HepG2 (cell line): ENCODE measurements around the gene ANO1. TPM values are rescaled to one million over a fixed set of nuclear protein-coding genes. Genes with fewer than 3 reads are reported as not detected.

ENCODE experiments used
- ATAC-seq: fragments of 200-7000 bp; cut with Tn5 transposase; 3 replicates; pipeline ENCODE4 v1.9.1; 2020; ENCODE audit warnings: mild to moderate bottlenecking, moderate library complexity
- BruUV-seq: library from RNA; stranded (reverse); fragments of 400-500 nt; replicated peaks from 2 replicates; lab custom pipeline; 2021; lab: Mats Ljungman, UMichigan
- CTCF ChIA-PET: fragments of 300-600 bp; formaldehyde crosslinking; extraction: SDS; loops from one replicate; lab custom pipeline; 2021; ENCODE audit warnings: low total read pairs, inconsistent platforms, low intra/inter-chr PET ratio; lab: Yijun Ruan, JAX
- POLR2A ChIA-PET: fragments of 350-600 bp; sonication (Branson Sonifier 250); formaldehyde crosslinking; loops from one replicate; lab custom pipeline; 2020; ENCODE audit warnings: antibody characterized with exemption, inconsistent platforms; lab: Yijun Ruan, JAX
- DNase-seq: peaks from one replicate; pipeline ENCODE4 v3.0.0-alpha.2; 2015; ENCODE audit warnings: low spot score
- FAIRE-seq: peaks from 3 replicates; lab custom pipeline; 2011; peaks lifted over from hg19 to GRCh38; lab: Jason Lieb, UNC
- H2AFZ ChIP-seq: one replicate; pipeline ENCODE4 v1.6.1; 2011; ENCODE audit warnings: low read length, inconsistent platforms
- H3K27ac ChIP-seq: fragments of 300-600 bp; 3 replicates; pipeline ENCODE4 v1.8.0; 2011; ENCODE audit warnings: mixed run types, mild to moderate bottlenecking, mixed read lengths, low read length, inconsistent platforms; ENCODE audit not compliant: insufficient read depth; ENCODE audit errors: extremely low read length
- H3K27me3 ChIP-seq, 2 experiments: fragments of 200-600 bp in 1 of 2; 2 replicates in 1 of 2; 3 replicates in 1 of 2; pipeline versions ENCODE4 v1.6.0 to v1.8.0; 2011; ENCODE audit warnings: low read length in 2 of 2, mild to moderate bottlenecking in 2 of 2, moderate library complexity in 2 of 2, inconsistent platforms in 1 of 2; ENCODE audit not compliant: insufficient read depth in 2 of 2, control insufficient read depth in 1 of 2
- H3K36me3 ChIP-seq, 2 experiments: fragments of 200-600 bp in 1 of 2; replicated peaks in 1 of 2; 2 replicates in 1 of 2; 3 replicates in 1 of 2; pipeline versions ENCODE4 v1.5.1 to v1.8.0; 2011; ENCODE audit warnings: low read length in 2 of 2, inconsistent platforms in 1 of 2; ENCODE audit not compliant: insufficient read depth in 2 of 2, control insufficient read depth in 1 of 2
- H3K4me1 ChIP-seq: 2 replicates; pipeline ENCODE4 v1.5.1; 2012; ENCODE audit warnings: low read length, inconsistent platforms; ENCODE audit not compliant: insufficient read depth
- H3K4me2 ChIP-seq: 2 replicates; pipeline ENCODE4 v1.6.0; 2011; ENCODE audit warnings: low read depth, low read length, inconsistent platforms
- H3K4me3 ChIP-seq, 3 experiments: fragments of 200-600 bp in 1 of 3; sonication (generic), shearing (Covaris generic) in 1 of 3; replicated peaks in 1 of 3; 2 replicates each; pipeline ENCODE4 v1.5.1; 2011 to 2016; ENCODE audit warnings: low read length in 3 of 3, inconsistent platforms in 2 of 3, low read depth in 2 of 3, mild to moderate bottlenecking in 2 of 3, control low read depth in 1 of 3, mixed read lengths in 1 of 3; ENCODE audit not compliant: insufficient read depth in 1 of 3
- H3K79me2 ChIP-seq: one replicate; pipeline ENCODE4 v1.6.1; 2011; ENCODE audit warnings: low read length, inconsistent platforms; ENCODE audit not compliant: insufficient read depth
- H3K9ac ChIP-seq: 2 replicates; pipeline ENCODE4 v1.6.0; 2011; ENCODE audit warnings: mild to moderate bottlenecking, low read depth, low read length, inconsistent platforms; ENCODE audit not compliant: insufficient read depth
- H3K9me3 ChIP-seq: 2 replicates; pipeline ENCODE4 v1.5.1; 2012; ENCODE audit warnings: mild to moderate bottlenecking, low read length
- H4K20me1 ChIP-seq: 2 replicates; pipeline ENCODE4 v1.6.0; 2011; ENCODE audit warnings: inconsistent platforms, mild to moderate bottlenecking, low read length, moderate library complexity; ENCODE audit not compliant: insufficient read depth
- ARID4A ChIP-seq: sonication (generic); formaldehyde crosslinking; IDR thresholded peaks from 2 replicates; pipeline ENCODE4 v1.5.0; 2020; ENCODE audit warnings: mild to moderate bottlenecking, missing genetic modification reagents, borderline replicate concordance
- BHLHE40 ChIP-seq: IDR thresholded peaks from 2 replicates; pipeline ENCODE4 v1.6.1; 2011; ENCODE audit warnings: low read length, improper control_type of control experiment
- MXD1 ChIP-seq: sonication (generic); formaldehyde crosslinking; IDR thresholded peaks from 2 replicates; pipeline ENCODE4 v1.4.0; 2020; ENCODE audit warnings: mild to moderate bottlenecking, missing genetic modification reagents
- PHF21A ChIP-seq: sonication (generic); formaldehyde crosslinking; IDR thresholded peaks from 2 replicates; pipeline ENCODE4 v1.5.0; 2020; ENCODE audit warnings: mild to moderate bottlenecking, missing genetic modification reagents
- PHF8 ChIP-seq: sonication (generic); formaldehyde crosslinking; IDR thresholded peaks from 2 replicates; pipeline ENCODE4 v1.5.0; 2020; ENCODE audit warnings: missing genetic modification reagents
- SOX13 ChIP-seq, 3 experiments: fragments of 450-650 bp in 1 of 3; sonication (generic) in 1 of 3; formaldehyde crosslinking in 1 of 3; IDR thresholded peaks in 2 of 3; conservative IDR thresholded peaks in 1 of 3; 2 replicates each; pipeline versions ENCODE4 v1.5.0 to v1.6.1; 2016 to 2020; ENCODE audit warnings: antibody characterized with exemption in 1 of 3, mild to moderate bottlenecking in 1 of 3, missing compliant biosample characterization in 1 of 3, missing genetic modification reagents in 1 of 3, moderate library complexity in 1 of 3
- ZBTB34 ChIP-seq: sonication (generic); formaldehyde crosslinking; IDR thresholded peaks from 2 replicates; pipeline ENCODE4 v1.8.0; 2022; ENCODE audit warnings: mild to moderate bottlenecking, missing genetic modification reagents
- ZNF274 ChIP-seq: sonication (generic); formaldehyde crosslinking; IDR thresholded peaks from 2 replicates; pipeline ENCODE4 v1.5.1; 2020; ENCODE audit warnings: mild to moderate bottlenecking, missing genetic modification reagents
- WGBS: methylation state at CpG from one replicate; pipeline ENCODE4 v1.1.6; 2017; ENCODE audit warnings: low lambda C conversion rate; 5-methylcytosine and 5-hydroxymethylcytosine counted together
- in situ Hi-C: cut with HindIII; loops from 2 replicates; pipeline ENCODE4 v1.10.0; 2017; ENCODE audit warnings: low pct_unique_long_range_greater_than_20kb; ENCODE audit not compliant: extremely low pct_ligation_motif_present
- intact Hi-C: fragments of 100-400 bp; cut with micrococcal nuclease; formaldehyde crosslinking; loops from one replicate; pipeline ENCODE4 v1.10.0; 2022; ENCODE audit not compliant: unreplicated experiment
- polyA plus RNA-seq, 8 experiments: library from polyadenylated mRNA; depleted of rRNA in 3 of 8; stranded (reverse) in 7 of 8; unstranded in 1 of 8; fragments of >200 nt; fragmentation: Illumina TruSeq in 4 of 8; extraction: Trizol in 4 of 8; gene quantifications; 2 replicates each; pipeline versions ENCODE4 v1.2.1 to v1.2.3, GENCODE V29; 2011 to 2016; ENCODE audit warnings: low read depth in 4 of 8, missing spikeins in 1 of 8, mixed read lengths in 1 of 8; ENCODE audit not compliant: insufficient read depth in 1 of 8
- total RNA-seq, 5 experiments: library from RNA; depleted of rRNA; stranded (reverse); fragments of >200 nt; fragmentation: Illumina TruSeq; extraction: Trizol; gene quantifications; 2 replicates each; pipeline ENCODE4 v1.2.3, GENCODE V29; 2016; ENCODE audit warnings: low read depth in 1 of 5

ANO1 gene
- total and polyA plus RNA-seq, 2 of the 13 experiments (the other 11 are each of a cell fraction or from before 2014, with no cell fraction given) = not detected

GRCh38 chr11:70164705-70165104 is 86.6 kb downstream of the ANO1 start:
- Histone ChIP-seq H3K27me3 (peaks cover 7 to 55% of the 10 kb centered on the region in 2 experiments), H3K4me1 (no peaks in the 10 kb centered on the region), H2AFZ (no peak overlapping the region), H3K4me3 (no peak overlapping the region), H3K79me2 (no peaks in the 10 kb centered on the region), H3K27ac (no peak overlapping the region), H3K9me3 (no peaks in the 10 kb centered on the region), H4K20me1 (0 out of 2 replicates have a peak, but pooled peaks cover 3% of the 10 kb centered on the region), H3K36me3 (no peaks in the 10 kb centered on the region), H3K4me2 (no peak overlapping the region), H3K9ac (no peak overlapping the region)
- in situ Hi-C loops (no loop called here), intact Hi-C loops (no loop called here)
- BruUV-seq = no TSS peak
- FAIRE-seq = no peak
- ATAC-seq = no peak
- TF ChIP-seq ARID4A (CRISPR knock-in tag) = no peak
- TF ChIP-seq ZBTB34 (CRISPR knock-in tag) = no peak
- no peak for TF ChIP-seq PHF21A (CRISPR knock-in tag)
- no peak for TF ChIP-seq SOX13 (IDR thresholded peaks at IDR 0.05)
- TF ChIP-seq SOX13 (CRISPR knock-in tag; conservative IDR thresholded peaks at IDR 0.05 in 1 of 2, IDR thresholded peaks at IDR 0.05 in 1 of 2) = no peak
- TF ChIP-seq MXD1 (CRISPR knock-in tag) = no peak
- TF ChIP-seq PHF8 (CRISPR knock-in tag) = no peak
- TF ChIP-seq ZNF274 (CRISPR knock-in tag) = no peak
- no peak for TF ChIP-seq BHLHE40
- POLR2A ChIA-PET = no interaction called here
- no CpG with 5 or more reads among the region's 10 CpGs for WGBS
- no peak for DNase-seq
- CTCF ChIA-PET = no interaction called here
